GM19035 (cell line): Measurements from ENCODE around the gene SERPINB10.
"Not testable (repeated sequence)": the region's sequence is repeated elsewhere in the genome, so short reads cannot be mapped to it uniquely, and the experiment has no call there.

Source experiments
- ATAC-seq: cut with Tn5 transposase; IDR thresholded peaks from one replicate; pipeline ENCODE4 v1.9.1; 2021; ENCODE audit not compliant: unreplicated experiment

Gene SERPINB10

DNA sequence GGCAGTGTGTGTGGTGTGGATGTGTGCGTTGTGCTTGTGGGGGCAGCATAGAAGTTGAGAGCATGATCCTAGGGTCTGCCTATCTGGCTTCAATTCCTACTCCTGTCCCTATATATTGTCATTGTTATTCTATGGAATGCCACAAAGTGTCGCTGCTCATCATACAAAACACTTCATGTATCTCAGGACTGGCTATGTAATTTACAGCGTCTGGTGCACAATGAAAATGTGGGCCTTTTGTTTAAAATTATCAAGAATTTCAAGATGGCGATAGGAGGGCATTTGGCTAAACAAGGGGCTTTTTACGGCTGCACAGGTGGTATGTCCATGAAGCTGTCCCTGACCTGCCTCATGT lies 16.8 kb upstream of the SERPINB10 start:
- ATAC-seq: peak; percentile 87

GRCh38 chr18:63892566-63892965 lies 15.2 kb upstream of the SERPINB10 start:
- ATAC-seq: no peak

GRCh38 chr18:63894106-63894772 lies 13.5 kb upstream of the SERPINB10 start:
- no peak for ATAC-seq

GRCh38 chr18:63895190-63895589 lies 12.6 kb upstream of the SERPINB10 start:
- no peak for ATAC-seq

DNA sequence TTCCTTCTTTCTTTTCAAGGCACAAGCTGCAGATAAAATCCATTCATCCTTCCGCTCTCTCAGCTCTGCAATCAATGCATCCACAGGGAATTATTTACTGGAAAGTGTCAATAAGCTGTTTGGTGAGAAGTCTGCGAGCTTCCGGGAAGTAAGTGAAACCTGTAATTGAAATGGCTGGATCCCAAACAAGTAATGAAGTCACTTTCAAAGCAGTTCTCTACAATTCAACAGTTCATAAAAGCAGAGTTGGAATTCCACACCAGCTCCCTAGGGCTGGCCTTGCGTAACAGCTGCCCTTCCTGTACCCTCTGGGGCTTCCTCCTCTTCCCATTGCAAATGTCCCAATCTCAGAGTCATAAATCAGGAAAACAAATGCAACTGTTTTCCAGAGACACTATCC lies 10.7 kb upstream of the SERPINB10 start:
- no peak for ATAC-seq

- no peak for ATAC-seq
Observed at GRCh38 chr18:63899206-63899605, 8.6 kb upstream of the SERPINB10 start.

DNA sequence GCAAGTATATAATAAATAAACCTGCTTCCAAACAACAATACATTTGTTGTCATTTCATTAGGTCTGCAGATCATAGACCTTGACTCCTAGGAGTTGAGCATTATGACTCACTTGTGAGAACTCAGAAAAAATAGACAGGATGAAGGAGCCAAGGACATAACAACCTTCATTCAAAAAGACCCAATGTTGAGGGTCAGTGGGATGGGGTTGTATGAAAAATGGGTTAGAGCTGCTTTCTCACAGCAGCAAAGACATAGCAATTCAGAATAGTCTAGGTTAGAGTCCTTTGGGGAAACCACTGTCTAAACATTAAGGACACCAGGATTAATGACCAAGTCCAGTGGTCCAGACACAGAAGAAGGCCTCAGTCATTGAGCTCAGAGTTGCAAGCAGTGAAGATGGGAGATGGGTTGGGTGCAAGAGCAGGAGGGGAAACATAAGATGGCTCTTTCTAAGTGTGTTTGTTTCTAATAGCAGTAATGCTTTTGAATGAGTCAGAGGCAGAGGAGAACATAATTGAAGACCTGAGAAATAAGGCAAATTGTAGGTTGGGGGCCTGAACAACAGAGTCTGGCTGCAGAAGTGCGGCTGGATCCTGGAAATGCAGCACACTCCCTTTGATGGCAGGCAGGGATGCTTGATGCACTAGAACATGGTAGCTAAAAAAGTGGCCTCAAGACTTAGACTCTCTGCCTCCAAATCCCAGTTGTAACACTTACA lies 3.7 kb upstream of the SERPINB10 start:
- ATAC-seq: no peak

- no peak for ATAC-seq
Observed at GRCh38 chr18:63904694-63905093, 3.1 kb upstream of the SERPINB10 start.

GRCh38 chr18:63905361-63905760 lies 2.4 kb upstream of the SERPINB10 start:
- no peak for ATAC-seq

DNA sequence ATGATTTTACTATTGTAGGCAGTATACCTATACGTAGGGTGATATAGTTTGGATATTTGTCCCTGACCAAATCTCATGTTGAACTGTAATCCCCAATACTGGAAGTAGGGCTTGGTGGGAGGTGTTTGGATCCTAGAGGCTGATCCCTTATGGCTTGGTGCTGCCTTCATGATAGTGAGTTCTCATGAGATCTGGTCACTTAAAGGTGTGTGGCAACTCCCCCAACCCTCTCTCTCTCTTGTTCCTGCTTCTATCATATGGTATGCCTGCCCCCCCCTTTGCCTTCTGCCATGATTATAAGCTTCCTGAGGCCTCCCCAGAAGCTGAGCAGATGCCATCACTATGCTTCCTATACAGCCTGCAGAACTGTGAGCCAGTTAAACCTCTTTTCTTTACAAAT lies 1.7 kb upstream of the SERPINB10 start:
- no peak for ATAC-seq

- no peak for ATAC-seq
Observed at GRCh38 chr18:63908858-63909257, 1.1 kb downstream of the SERPINB10 start.

- peak; percentile 71 for ATAC-seq
Observed at GRCh38 chr18:63909870-63910269, 2.1 kb downstream of the SERPINB10 start.

GRCh38 chr18:63917817-63918216 lies 10.1 kb downstream of the SERPINB10 start:
- ATAC-seq: no peak

DNA sequence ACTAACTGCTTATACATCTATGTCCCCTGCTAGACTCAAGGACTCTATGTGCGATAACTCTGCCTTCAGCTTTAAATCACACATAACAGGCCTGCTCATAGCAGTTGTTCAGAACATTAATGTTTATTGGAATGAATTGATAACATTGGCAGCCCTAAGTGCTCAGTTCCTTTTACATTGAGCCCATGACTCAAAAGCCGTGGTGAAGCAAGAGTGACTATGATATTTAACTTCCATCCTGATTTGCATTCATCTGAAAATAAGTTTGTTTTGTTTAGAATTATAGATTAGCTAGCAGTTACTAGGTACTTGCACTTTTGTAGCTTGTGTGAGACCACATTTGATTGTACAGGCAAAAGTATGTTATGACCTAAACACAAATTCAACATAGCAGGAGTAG lies 14.3 kb downstream of the SERPINB10 start:
- ATAC-seq: no peak

- no peak for ATAC-seq
Observed at GRCh38 chr18:63924551-63924950, 16.8 kb downstream of the SERPINB10 start.

DNA sequence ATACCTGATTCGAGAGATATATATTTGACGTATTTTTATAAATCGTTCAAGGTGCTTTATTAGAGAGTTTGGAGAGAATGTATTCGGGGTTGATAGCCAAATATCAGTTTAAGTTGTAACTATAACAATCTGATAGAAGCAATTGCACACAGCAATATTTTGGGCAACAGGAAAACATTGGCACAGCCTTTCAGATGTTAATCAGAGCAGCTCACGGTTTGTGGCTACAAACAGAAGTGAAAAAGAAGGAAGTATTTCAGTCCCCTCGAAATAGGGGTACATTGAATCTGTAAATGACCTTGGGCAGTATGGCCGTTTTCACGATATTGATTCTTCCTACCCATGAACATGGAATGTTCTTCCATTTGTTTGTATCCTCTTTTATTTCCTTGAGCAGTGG lies 20.6 kb downstream of the SERPINB10 start:
- ATAC-seq: no peak

GRCh38 chr18:63929369-63929768 lies 21.6 kb downstream of the SERPINB10 start:
- ATAC-seq: not testable (repeated sequence)

- ATAC-seq: no peak
Observed at GRCh38 chr18:63930773-63931354, 23.1 kb downstream of the SERPINB10 start.

DNA sequence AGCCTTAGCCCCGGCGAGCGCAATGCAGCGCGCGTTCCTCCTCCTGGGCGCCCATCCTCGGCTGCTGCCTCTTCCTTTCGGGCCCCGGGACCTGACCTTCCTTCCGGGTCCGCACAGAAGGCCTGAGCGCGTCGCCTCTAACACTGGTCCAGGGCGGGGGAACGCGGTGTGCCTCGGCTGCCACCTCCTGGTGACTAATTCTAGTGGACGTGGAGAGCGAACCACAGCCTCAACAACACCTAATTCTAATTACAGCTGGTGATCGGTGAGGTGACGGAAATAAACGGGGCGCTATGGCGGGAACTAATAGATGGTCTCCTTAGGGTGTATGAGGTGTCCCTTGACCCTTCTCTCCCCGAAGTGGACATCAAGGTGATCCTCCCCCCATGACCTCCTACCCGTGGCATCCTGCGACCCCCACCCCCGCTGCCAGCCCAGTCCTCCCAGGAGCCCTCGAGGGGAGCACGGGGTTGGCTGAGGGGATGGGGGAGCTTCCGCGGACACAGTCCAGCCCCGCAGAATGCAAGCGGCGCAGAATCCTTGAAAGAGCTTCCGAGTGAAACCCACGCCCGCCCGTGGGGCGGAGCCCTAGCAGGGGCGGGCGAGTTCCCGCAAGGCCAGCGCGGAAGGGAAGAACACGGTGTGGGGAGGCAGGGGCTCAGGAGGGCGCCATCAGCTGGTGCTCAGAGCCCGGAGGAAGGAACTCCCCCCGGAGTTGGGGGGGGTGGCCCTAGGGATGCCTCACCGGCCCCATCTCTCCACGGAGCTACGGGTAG lies 28.6 kb downstream of the SERPINB10 start:
- ATAC-seq: peak; percentile 99

DNA sequence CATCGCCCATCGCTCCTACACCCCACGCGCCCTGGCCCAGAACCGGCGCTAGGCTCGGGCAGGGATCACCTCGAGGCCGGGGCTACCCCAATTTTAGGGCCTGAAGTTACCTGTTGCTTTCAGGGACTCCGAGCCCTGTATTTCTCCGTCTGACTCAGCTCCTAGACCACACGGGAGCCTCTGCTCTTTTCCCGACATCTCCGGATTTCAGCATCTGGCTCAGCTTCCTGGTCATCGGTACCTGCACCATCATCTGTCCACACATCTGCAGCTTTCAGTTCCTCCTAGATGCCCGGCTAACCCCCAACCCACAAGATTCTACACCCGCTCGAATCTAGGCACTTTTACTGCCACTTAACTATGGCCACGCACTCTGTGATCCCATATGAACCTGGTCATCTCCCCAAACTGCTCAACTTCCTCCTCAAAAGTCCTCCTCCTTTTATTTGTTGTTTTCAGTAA lies 29.2 kb downstream of the SERPINB10 start:
- ATAC-seq: no peak

DNA sequence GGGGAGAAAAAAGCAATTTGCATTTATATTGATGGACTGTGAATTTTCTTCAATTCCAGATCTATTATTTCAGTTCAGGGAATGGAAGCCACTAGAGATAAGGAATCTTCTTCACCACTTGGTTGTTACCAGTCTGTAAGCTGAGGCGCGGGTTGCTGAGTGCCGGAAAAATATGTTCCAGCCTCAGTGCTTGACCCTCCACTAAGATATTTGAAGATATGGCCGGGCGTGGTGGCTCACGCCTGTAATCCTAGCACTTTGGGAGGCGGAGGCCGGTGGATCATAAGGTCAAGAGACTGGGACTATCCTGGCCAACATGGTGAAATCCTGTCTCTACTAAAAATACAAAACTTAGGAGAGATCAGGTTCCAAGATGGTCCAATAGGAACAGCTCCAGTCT lies 32.2 kb downstream of the SERPINB10 start:
- ATAC-seq: no peak
